HG02973 (cell line): ENCODE data around the gene FMNL3.
"Not testable (repeated sequence)": the region's sequence is repeated elsewhere in the genome, so short reads cannot be mapped to it uniquely, and the experiment has no call there.

ENCODE experiments used
- ATAC-seq: cut with Tn5 transposase; IDR thresholded peaks from one replicate; pipeline ENCODE4 v1.9.1; 2021; ENCODE audit warnings: moderate library complexity; ENCODE audit not compliant: unreplicated experiment

The FMNL3 gene

DNA sequence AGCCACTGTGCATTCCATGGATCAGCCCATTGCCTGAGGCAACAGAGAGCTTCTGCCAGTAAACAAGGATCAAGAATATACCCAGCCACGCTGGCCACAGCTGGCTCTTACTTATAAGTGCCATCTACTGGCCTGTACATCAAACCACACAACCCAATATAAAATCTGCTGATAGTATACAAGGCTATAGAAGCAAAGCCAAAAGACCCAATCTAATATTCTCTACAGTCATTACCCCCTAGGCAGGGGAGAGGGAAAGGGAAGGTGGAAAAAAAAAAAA lies 97.4 kb downstream of the FMNL3 start:
- no peak for ATAC-seq

DNA sequence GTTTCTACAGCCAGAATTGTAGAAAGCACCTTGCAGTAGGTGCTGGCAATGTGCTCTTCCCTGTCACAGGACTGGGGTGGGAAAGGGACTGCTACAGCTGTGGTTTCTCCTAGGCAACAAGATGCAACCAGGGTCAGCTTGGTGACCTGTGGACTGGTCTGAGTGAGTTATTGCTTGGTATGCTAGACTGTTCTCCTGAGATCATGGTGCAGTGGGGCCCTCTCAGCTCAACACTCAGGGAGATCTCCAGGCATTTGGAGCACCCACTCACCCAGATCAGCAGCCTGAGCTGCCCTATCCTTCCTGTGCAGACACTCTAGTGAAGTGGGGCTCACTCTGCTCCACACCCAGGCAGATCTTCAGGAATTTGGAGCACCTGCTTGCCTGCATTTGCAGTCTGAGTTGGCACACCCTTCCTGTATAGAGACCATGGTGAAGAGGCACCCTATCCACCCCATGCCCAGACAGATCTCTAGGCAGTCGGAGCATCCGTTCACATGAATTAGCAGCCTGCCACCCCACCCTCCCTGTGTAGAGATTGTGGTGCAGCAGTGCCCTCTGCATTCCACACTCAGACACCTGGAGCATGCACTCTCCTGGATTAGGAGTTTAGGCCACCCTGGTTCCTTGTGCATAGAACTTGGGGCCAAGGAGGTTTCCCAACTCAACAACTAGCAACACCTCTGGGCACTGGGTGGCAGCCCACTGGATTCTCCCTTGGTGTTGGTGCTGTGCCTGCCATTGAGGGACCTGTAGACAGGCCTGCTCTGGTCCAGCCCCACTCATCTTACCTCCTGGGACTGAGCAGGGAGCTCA lies 97.9 kb downstream of the FMNL3 start:
- no peak for ATAC-seq

DNA sequence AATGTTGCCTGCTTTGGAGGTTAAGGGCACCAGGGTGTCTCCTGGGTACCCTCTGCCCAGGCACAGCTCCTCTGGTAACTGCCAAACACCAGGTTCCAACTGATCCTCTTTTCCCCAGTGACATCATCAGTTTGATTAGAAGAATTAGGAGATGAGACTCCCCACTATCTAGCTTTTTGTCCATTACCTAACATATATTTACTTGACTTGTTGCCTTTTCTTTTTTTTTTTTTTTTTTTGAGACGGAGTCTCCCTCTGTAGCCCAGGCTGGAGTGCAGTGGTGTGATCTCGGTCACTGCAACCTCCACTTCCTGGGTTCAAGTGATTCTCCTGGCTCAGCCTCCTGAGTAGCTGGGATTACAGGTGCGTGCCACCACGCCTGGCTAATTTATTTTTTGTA lies 101.7 kb downstream of the FMNL3 start, which contains the start of gene FAM186B:
Gene FAM186B (minus strand): TSS at position 101 of the 400 bp plus-strand sequence. CDS start 162 bp downstream, outside the sequence.
- ATAC-seq = not testable (repeated sequence)

DNA sequence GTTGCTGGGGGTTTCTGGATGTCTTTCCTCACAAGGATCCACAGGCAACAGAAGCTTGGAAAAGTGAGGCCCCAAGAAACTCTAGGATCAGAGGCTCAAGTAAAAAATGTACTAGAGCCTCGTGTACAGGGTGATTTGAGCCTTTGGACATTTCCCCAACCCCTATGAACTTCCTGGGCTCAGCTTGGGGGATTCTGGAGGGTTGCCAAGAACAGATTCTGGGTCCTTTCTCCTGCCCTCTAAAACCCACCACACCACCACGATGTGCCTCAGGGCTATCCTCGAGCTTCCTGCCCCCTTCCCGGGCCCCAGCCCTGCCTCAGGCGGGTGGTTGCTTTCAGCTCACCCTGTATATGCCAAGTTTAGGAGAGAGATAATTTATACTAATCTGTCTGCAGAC lies 102.3 kb downstream of the FMNL3 start:
- no peak for ATAC-seq

DNA sequence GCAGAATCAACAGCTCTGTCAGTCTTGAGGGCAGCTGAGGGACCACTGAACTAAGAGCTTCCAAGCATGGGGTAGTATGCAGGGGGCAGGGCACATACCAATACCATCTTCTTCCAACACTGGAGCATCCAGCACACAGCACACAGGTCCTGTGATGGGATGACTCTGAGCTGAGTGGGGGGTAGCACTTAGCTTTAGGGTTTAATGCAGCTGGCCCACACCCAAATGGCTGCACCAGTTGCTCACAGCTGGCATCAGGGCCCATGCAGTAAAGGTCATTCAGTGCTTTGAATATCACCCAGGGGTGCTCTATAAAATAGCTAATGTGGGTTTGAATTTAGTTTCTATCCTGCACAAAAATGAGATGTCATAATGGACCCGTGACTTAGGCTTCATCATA lies 103.5 kb downstream of the FMNL3 start:
- ATAC-seq = no peak

DNA sequence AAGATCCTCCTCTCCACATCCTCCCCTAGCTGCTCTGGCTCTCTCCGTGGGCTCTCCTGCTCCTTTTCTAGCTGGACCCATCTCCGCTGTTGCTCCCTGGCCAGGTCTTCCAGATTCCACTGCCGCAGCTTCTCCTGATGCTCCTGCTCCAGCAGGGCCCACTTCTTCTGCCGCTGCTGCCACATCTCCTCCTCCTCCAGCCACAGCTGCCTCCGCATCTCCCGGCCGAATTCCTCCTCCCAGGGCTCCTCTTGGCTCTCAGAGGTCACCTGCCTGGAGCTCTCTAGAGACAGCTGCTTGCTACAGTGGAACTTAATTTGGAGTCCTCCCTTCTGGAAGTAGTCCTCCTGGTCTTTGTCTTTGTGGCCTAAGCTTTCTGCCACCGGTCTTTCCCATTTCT lies 107.2 kb downstream of the FMNL3 start:
- no peak for ATAC-seq

DNA sequence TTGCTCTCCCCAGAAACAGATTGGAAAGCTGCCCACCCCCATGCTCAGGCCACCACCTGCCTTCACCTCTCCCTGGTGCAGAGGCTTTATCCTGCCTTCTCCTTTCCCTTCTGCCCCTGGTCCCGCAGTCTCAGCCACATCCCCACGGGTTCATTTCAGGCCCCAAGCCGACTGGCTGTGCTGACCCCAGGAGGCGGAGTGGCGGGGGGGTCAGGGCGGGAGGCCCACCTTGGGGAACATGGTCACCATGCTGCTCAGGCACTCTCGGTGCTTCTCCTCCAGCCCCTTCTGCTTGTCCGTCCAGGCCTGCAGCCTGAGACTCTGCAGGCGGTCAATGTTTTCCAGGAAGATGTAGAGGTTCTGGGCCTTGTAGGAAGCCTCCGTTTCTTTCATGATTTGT lies 108.7 kb downstream of the FMNL3 start:
- no peak for ATAC-seq

DNA sequence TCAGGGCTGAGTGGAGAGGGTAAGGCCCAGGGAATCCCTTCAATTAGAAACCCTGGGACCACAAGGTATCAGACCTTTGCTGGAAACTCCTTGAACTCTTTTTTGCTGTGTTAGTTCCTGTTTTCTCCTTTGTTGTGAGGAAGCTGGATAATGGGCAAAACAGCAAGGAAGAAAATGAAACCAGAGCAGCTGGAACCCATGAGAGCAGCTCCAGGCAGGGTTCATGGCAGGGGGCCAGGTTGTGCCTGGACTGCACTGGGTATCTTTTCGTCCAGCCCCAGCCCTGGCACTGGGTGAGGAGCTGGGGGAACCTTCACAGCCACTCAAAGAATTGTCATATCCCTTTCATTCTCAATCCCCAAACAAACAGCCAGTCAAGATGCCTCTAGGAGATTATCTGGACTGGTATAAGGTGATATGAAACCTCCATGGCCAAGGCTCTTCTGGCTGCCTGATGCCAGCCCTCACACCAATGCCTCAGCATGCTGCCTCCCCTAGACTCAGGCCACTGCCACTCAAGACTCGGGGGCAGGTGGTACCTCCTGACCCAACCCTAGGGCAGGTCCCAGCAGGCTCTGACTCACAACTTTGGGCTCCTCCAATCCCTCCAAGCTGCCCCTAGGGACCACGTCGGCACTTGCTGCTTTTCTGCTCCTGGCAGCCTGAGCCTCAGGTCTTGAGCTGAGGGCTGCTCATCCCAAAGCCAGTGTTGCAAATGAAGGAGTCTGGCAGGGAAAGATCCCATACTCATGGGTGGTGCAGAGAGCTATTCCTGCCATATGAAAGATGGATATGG lies 118.3 kb downstream of the FMNL3 start:
- ATAC-seq = no peak

DNA sequence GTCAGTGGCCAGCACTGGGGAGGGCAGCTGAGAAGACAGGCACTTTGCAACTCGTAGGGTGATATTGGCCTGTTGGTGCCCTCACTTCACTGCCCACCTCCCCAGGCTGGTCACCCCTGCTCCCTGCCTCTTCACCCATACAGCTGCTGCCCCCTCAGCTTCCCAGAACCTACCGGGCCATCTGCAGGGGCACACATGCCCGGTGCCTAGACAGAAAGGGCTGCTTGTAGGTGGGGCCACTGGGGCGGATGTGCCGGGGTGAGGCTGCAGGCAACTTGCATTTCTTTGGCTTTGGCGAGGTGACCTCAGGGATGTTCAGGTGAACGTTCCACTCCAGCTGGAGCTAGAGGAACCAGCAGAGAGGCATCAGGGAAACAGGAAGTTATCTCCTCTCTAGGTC lies 118.9 kb downstream of the FMNL3 start:
- ATAC-seq = no peak

DNA sequence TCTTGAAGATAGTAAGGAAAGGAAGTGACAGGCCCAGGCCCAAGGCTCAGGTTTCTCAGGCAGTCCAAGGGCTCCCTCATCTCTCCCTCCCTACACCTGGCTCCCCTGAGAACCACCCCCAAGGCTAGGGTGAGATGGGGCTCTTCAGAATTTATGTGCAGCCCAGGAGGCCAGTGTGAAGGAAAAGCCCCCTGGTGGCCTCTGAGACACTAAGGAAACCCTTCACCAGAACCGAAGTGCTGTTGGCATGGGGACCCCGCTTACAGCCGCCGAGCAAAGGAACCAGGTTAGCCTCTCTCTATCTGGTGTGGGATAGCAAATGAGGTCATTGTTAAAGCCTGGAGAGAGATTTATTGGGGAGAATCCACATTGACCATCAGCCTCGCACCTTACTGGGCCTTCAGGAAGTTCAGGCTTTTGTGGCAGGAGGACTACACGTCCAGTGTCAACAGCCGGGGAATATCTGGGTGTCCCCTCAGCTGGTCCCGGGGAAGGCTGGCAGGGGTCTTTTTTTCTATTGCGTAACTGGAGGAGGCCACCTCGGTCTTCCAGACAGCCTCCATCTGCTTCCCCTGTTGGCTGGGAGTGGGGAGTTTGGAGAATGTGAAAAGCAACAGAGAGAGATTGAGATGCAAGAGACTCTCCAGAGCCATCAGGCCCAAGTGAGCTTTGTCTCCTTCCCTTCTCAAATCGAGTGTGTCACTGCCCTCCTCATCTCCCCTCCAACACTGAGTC lies 119.9 kb downstream of the FMNL3 start:
- ATAC-seq = no peak
